Transverse colon (tissue), 4 donors: ENCODE results near the gene P2RY2.

ENCODE experiments used
- CTCF ChIP-seq, 5 experiments: fragments of 200-600 bp in 3 of 5; fragments of 450-650 bp in 2 of 5; sonication (generic) in 3 of 5; IDR thresholded peaks; 1 replicate in 2 of 5; 2 replicates in 3 of 5; pipeline ENCODE4 v1.5.1; 2016 to 2017; ENCODE audit warnings: antibody characterized with exemption in 5 of 5, inconsistent platforms in 3 of 5, mild to moderate bottlenecking in 2 of 5, moderate library complexity in 1 of 5
- EP300 ChIP-seq: sonication (generic); formaldehyde crosslinking; IDR thresholded peaks from one replicate; pipeline ENCODE4 v1.6.1; 2017; ENCODE audit warnings: antibody characterized with exemption, low read depth
- POLR2A ChIP-seq: fragments of 450-650 bp; IDR thresholded peaks from one replicate; pipeline ENCODE4 v1.6.1; 2016; ENCODE audit warnings: antibody characterized with exemption, mild to moderate bottlenecking, moderate library complexity
- POLR2AphosphoS5 ChIP-seq, 3 donors: sonication (generic); formaldehyde crosslinking; IDR thresholded peaks; one replicate each; pipeline ENCODE4 v1.6.1; 2016; ENCODE audit warnings: antibody characterized with exemption in 3 of 3

- TF ChIP-seq POLR2AphosphoS5 (IDR thresholded peaks at IDR 0.05) (no peak), CTCF (IDR thresholded peaks at IDR 0.05) (no peak), POLR2A (no peak), EP300 (no peak)
Measured at GRCh38 chr11:73178681-73179080, 39.4 kb upstream of the P2RY2 start.
